ENCODE results near the gene PHLPP1. TPM values are rescaled to one million over a fixed set of nuclear protein-coding genes. Genes with fewer than 3 reads are reported as not detected.
A peak's percentile ranks its signal among the peaks of the same experiment; 100 is the strongest.

PHLPP1 gene
- total and polyA plus RNA-seq, 2 of the 13 experiments (the other 11 are each of a cell fraction or from before 2014, with no cell fraction given) = 9.8 to 18.5 TPM

DNA sequence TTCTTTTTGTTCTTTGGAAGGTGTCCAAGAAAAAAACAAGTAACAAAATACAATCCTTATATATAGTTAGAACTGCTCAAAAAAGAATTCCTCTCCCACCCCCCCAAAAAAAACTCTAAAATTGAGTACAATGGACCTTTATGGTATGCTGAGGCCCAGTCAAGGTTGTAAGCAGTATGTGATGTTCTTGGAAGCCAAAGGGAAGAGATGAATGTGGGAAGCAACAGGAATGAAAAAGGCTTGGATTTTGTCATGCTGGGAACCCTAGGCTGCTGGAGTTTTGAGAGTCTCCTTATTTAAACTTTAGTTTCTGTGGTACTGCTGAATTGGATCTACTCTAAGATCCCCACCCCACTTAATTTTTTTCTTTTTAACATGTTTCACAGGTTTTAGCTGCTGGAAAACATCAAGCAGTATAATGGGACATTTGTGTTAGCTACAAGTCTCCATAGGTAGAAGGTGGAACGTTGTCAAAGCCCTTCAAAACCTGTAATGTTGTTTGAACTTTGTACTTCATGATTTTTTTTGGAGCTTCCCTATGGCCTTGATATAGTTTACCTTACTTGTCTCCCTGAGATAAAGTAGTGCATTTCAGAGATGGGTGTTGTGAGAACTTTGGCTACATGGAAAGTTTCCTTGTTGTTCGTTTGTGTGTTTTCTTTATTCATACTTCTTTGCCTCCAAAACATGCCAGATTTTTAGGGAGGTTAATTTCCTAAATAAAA is 57.7 kb downstream of the PHLPP1 start (continued):
- TF ChIP-seq ARID5B (CRISPR knock-in tag; IDR thresholded peaks at IDR 0.05) = peak; percentile 95
- peak; percentile 74; the same call in 1 of the 2 replicates for TF ChIP-seq HMG20A (CRISPR knock-in tag; IDR thresholded peaks at IDR 0.05; ENCODE audit: borderline replicate concordance)
- TF ChIP-seq HDAC1 (CRISPR knock-in tag; IDR thresholded peaks at IDR 0.05) = peak; percentile 40; the same call in 1 of the 2 replicates
- TF ChIP-seq, protein P1, sequence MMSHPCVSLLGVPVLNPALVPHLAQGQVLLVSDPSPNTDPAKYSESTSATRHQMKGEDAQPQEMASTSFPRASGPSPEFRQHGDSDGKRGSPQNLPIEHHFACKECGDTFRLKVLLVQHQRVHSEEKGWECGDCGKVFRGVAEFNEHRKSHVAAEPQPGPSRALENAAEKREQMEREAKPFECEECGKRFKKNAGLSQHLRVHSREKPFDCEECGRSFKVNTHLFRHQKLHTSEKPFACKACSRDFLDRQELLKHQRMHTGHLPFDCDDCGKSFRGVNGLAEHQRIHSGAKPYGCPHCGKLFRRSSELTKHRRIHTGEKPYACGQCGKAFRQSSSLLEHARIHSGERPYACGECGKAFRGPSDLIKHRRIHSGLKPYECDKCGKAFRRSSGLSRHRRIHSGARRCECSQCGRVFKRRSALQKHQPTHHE (CRISPR knock-in tag; IDR thresholded peaks at IDR 0.05; ENCODE audit: borderline replicate concordance) = 0 out of 2 replicates have a peak, but pooled peaks have one; percentile 34
- no peak for TF ChIP-seq GPN1 (CRISPR knock-in tag; IDR thresholded peaks at IDR 0.05; ENCODE audit: borderline replicate concordance)
- no peak for TF ChIP-seq SNAPC5 (CRISPR knock-in tag; IDR thresholded peaks at IDR 0.05; ENCODE audit: borderline replicate concordance)
- TF ChIP-seq ZBTB33 (CRISPR knock-in tag; IDR thresholded peaks at IDR 0.05) = no peak
- TF ChIP-seq MIXL1 (CRISPR knock-in tag; IDR thresholded peaks at IDR 0.05) = peak; percentile 54; the same call in 1 of the 2 replicates
- TF ChIP-seq ZKSCAN1 (IDR thresholded peaks at IDR 0.05; ENCODE audit: low read length) = no peak
- TF ChIP-seq, protein P2, sequence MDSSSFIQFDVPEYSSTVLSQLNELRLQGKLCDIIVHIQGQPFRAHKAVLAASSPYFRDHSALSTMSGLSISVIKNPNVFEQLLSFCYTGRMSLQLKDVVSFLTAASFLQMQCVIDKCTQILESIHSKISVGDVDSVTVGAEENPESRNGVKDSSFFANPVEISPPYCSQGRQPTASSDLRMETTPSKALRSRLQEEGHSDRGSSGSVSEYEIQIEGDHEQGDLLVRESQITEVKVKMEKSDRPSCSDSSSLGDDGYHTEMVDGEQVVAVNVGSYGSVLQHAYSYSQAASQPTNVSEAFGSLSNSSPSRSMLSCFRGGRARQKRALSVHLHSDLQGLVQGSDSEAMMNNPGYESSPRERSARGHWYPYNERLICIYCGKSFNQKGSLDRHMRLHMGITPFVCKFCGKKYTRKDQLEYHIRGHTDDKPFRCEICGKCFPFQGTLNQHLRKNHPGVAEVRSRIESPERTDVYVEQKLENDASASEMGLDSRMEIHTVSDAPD (CRISPR knock-in tag; IDR thresholded peaks at IDR 0.05) = no peak
- TF ChIP-seq KMT2B (CRISPR knock-in tag; IDR thresholded peaks at IDR 0.05) = peak; percentile 45; the same call in 1 of the 2 replicates
- TF ChIP-seq RCOR2 (CRISPR knock-in tag; IDR thresholded peaks at IDR 0.05) = 0 out of 2 replicates have a peak, but pooled peaks have one; percentile 48
- TF ChIP-seq MEF2D (CRISPR knock-in tag; IDR thresholded peaks at IDR 0.05) = 0 out of 2 replicates have a peak, but pooled peaks have one; percentile 15
- no peak for TF ChIP-seq ZNF7 (CRISPR knock-in tag; IDR thresholded peaks at IDR 0.05)
- TF ChIP-seq ZNF563 (CRISPR knock-in tag; IDR thresholded peaks at IDR 0.05) = no peak
- TF ChIP-seq SOX13 (IDR thresholded peaks at IDR 0.05) = no peak
- peak in 1 of 2 experiments; percentile 56; a peak in 2 of 4 replicates for TF ChIP-seq SOX13 (CRISPR knock-in tag; conservative IDR thresholded peaks at IDR 0.05 in 1 of 2, IDR thresholded peaks at IDR 0.05 in 1 of 2)
- peak; percentile 84 for TF ChIP-seq ELF3 (CRISPR knock-in tag; IDR thresholded peaks at IDR 0.05)
- peak; percentile 44; the same call in 1 of the 2 replicates for TF ChIP-seq SOX5 (CRISPR knock-in tag; IDR thresholded peaks at IDR 0.05; ENCODE audit: borderline replicate concordance)
- peak; percentile 38; the same call in 1 of the 2 replicates for TF ChIP-seq NFIC (IDR thresholded peaks at IDR 0.05; ENCODE audit: low read length)
- peak; percentile 83 for TF ChIP-seq HNF4A (CRISPR knock-in tag; IDR thresholded peaks at IDR 0.05)
- peak; percentile 70 for TF ChIP-seq GATAD2A (CRISPR knock-in tag; IDR thresholded peaks at IDR 0.05)
